ENCODE results near the gene TSHZ1.

Gene TSHZ1

GRCh38 chr18:75253784-75254183 is 43.2 kb downstream of the TSHZ1 start:
- Histone ChIP-seq H3K4me3 (ENCODE audit: insufficient read depth, low read length, poor library complexity, severe bottlenecking) (no peak overlapping the region), H3K27me3 (ENCODE audit: low read length) (no peaks in the 10 kb centered on the region), H3K9me3 (ENCODE audit: insufficient read depth, low read length) (no peaks in the 10 kb centered on the region), H3K4me2 (ENCODE audit: low read depth, low read length, poor library complexity, severe bottlenecking) (no peak overlapping the region), H3K9me2 (replicated peaks; ENCODE audit: insufficient read depth, low read length) (no peaks in the 10 kb centered on the region), H2AFZ (ENCODE audit: low read depth, low read length, severe bottlenecking) (no peak overlapping the region), H3F3A (ENCODE audit: insufficient read depth) (no peaks in the 10 kb centered on the region), H3K79me2 (ENCODE audit: insufficient read depth, low read length) (no peaks in the 10 kb centered on the region), H3K9ac (ENCODE audit: low read length) (no peak overlapping the region), H3K36me3 (ENCODE audit: low read length) (no peaks in the 10 kb centered on the region), H3K27ac (ENCODE audit: low read depth, low read length) (no peak overlapping the region), H4K20me1 (ENCODE audit: low read depth, low read length) (peaks cover 22% of the 10 kb centered on the region)
- TF ChIP-seq, protein P1, sequence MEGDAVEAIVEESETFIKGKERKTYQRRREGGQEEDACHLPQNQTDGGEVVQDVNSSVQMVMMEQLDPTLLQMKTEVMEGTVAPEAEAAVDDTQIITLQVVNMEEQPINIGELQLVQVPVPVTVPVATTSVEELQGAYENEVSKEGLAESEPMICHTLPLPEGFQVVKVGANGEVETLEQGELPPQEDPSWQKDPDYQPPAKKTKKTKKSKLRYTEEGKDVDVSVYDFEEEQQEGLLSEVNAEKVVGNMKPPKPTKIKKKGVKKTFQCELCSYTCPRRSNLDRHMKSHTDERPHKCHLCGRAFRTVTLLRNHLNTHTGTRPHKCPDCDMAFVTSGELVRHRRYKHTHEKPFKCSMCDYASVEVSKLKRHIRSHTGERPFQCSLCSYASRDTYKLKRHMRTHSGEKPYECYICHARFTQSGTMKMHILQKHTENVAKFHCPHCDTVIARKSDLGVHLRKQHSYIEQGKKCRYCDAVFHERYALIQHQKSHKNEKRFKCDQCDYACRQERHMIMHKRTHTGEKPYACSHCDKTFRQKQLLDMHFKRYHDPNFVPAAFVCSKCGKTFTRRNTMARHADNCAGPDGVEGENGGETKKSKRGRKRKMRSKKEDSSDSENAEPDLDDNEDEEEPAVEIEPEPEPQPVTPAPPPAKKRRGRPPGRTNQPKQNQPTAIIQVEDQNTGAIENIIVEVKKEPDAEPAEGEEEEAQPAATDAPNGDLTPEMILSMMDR (IDR thresholded peaks at IDR 0.05; ENCODE audit: insufficient read depth, low read length, poor library complexity, severe bottlenecking): no peak
- TF ChIP-seq EZH2phosphoT487 (conservative IDR thresholded peaks at IDR 0.05; ENCODE audit: low read length): no peak

- TF ChIP-seq, protein P1 (IDR thresholded peaks at IDR 0.05; ENCODE audit: insufficient read depth, low read length, poor library complexity, severe bottlenecking): no peak
- no peak for TF ChIP-seq EZH2phosphoT487 (conservative IDR thresholded peaks at IDR 0.05; ENCODE audit: low read length)
- Histone ChIP-seq H4K20me1 (ENCODE audit: low read depth, low read length) (peaks cover 22% of the 10 kb centered on the region), H3K9me3 (ENCODE audit: insufficient read depth, low read length) (no peaks in the 10 kb centered on the region), H3K27me3 (ENCODE audit: low read length) (no peaks in the 10 kb centered on the region), H3K9ac (ENCODE audit: low read length) (no peak overlapping the region), H3K4me2 (ENCODE audit: low read depth, low read length, poor library complexity, severe bottlenecking) (no peak overlapping the region), H3K27ac (ENCODE audit: low read depth, low read length) (no peak overlapping the region), H2AFZ (ENCODE audit: low read depth, low read length, severe bottlenecking) (no peak overlapping the region), H3K9me2 (replicated peaks; ENCODE audit: insufficient read depth, low read length) (no peaks in the 10 kb centered on the region), H3F3A (ENCODE audit: insufficient read depth) (no peaks in the 10 kb centered on the region), H3K36me3 (ENCODE audit: low read length) (no peaks in the 10 kb centered on the region), H3K4me3 (ENCODE audit: insufficient read depth, low read length, poor library complexity, severe bottlenecking) (no peak overlapping the region), H3K79me2 (ENCODE audit: insufficient read depth, low read length) (no peaks in the 10 kb centered on the region)
Measured at GRCh38 chr18:75255094-75255493, 44.5 kb downstream of the TSHZ1 start.

DNA sequence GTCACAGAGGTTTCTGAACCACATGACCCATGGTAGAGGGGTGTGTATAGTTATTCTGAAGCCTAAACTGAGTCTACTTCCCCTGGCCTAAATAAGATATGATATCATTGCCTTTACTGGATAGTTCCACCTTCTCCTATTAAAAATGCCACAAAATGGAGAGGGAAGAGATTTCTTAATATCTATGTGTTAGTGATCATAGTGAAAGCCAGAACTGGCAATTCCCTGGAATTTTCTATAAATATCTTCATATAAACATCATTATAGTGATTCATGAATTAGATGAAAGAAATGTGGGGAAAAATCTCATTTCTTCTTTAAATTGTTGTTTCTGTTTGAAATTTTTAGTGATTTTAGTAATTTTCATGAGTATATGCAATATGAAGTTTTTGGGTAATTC is 45.8 kb downstream of the TSHZ1 start:
- Histone ChIP-seq H2AFZ (ENCODE audit: low read depth, low read length, severe bottlenecking) (no peak overlapping the region), H3K36me3 (ENCODE audit: low read length) (no peaks in the 10 kb centered on the region), H3K79me2 (ENCODE audit: insufficient read depth, low read length) (no peaks in the 10 kb centered on the region), H4K20me1 (ENCODE audit: low read depth, low read length) (peaks cover 19% of the 10 kb centered on the region), H3F3A (ENCODE audit: insufficient read depth) (no peaks in the 10 kb centered on the region), H3K4me2 (ENCODE audit: low read depth, low read length, poor library complexity, severe bottlenecking) (no peak overlapping the region), H3K27ac (ENCODE audit: low read depth, low read length) (no peak overlapping the region), H3K9ac (ENCODE audit: low read length) (no peak overlapping the region), H3K27me3 (ENCODE audit: low read length) (no peaks in the 10 kb centered on the region), H3K9me3 (ENCODE audit: insufficient read depth, low read length) (no peaks in the 10 kb centered on the region), H3K9me2 (replicated peaks; ENCODE audit: insufficient read depth, low read length) (no peaks in the 10 kb centered on the region), H3K4me3 (ENCODE audit: insufficient read depth, low read length, poor library complexity, severe bottlenecking) (no peak overlapping the region)
- TF ChIP-seq, protein P1 (IDR thresholded peaks at IDR 0.05; ENCODE audit: insufficient read depth, low read length, poor library complexity, severe bottlenecking): no peak
- TF ChIP-seq EZH2phosphoT487 (conservative IDR thresholded peaks at IDR 0.05; ENCODE audit: low read length): no peak

Data from SU-DHL-6 (cell line).